Testis (tissue), 2 donors: ENCODE measurements around the gene SMAD7.

ENCODE experiments used
- POLR2A ChIP-seq: fragments of 450-650 bp; IDR thresholded peaks from one replicate; pipeline ENCODE4 v1.6.1; 2017; ENCODE audit warnings: antibody characterized with exemption, mild to moderate bottlenecking, moderate library complexity
- TF ChIP-seq, protein P1 (sequence below), 3 experiments: fragments of 450-650 bp in 2 of 3; fragments of 200-600 bp in 1 of 3; sonication (generic) in 1 of 3; IDR thresholded peaks; one replicate each; pipeline ENCODE4 v1.5.1; 2016 to 2019; ENCODE audit warnings: antibody characterized with exemption in 3 of 3, mild to moderate bottlenecking in 2 of 3, moderate library complexity in 1 of 3

- TF ChIP-seq, protein P1, sequence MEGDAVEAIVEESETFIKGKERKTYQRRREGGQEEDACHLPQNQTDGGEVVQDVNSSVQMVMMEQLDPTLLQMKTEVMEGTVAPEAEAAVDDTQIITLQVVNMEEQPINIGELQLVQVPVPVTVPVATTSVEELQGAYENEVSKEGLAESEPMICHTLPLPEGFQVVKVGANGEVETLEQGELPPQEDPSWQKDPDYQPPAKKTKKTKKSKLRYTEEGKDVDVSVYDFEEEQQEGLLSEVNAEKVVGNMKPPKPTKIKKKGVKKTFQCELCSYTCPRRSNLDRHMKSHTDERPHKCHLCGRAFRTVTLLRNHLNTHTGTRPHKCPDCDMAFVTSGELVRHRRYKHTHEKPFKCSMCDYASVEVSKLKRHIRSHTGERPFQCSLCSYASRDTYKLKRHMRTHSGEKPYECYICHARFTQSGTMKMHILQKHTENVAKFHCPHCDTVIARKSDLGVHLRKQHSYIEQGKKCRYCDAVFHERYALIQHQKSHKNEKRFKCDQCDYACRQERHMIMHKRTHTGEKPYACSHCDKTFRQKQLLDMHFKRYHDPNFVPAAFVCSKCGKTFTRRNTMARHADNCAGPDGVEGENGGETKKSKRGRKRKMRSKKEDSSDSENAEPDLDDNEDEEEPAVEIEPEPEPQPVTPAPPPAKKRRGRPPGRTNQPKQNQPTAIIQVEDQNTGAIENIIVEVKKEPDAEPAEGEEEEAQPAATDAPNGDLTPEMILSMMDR (IDR thresholded peaks at IDR 0.05) = no peak
- TF ChIP-seq POLR2A = no peak
Observed at GRCh38 chr18:48992791-48993555, 42.2 kb upstream of the SMAD7 start.
